HG02884 (cell line): Measurements from ENCODE around the gene TCF7L1.
"Not testable (repeated sequence)": the region's sequence is repeated elsewhere in the genome, so short reads cannot be mapped to it uniquely, and the experiment has no call there.

Experiments used
- ATAC-seq: cut with Tn5 transposase; IDR thresholded peaks from one replicate; pipeline ENCODE4 v1.9.1; 2021; ENCODE audit warnings: mild to moderate bottlenecking, moderate library complexity; ENCODE audit not compliant: unreplicated experiment

Gene TCF7L1

DNA sequence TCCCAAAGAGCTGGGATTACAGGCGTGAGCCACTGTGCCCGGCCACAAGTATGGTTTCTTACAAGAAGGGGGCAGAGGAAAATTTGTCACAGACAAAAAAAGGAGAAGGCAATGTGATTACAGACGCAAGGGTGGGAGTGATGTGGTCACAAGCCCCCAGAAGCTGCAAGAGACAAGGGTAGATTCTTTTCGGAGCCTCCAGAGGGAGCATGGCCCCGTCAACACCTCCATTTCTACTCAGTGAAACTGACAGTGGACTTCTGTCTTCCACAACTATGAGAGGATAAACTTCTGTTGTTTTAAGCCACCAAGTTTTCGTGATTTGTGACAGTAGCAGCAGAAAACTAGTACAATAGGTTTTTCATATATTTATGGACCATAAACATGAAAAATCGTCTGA, 2.1 kb upstream of the TCF7L1 start:
- no peak for ATAC-seq

- ATAC-seq, result no peak
Observed at GRCh38 chr2:85132397-85132796, 795 bp upstream of the TCF7L1 start.

- no peak for ATAC-seq
Observed at GRCh38 chr2:85133751-85134254, 611 bp downstream of the TCF7L1 start.

DNA sequence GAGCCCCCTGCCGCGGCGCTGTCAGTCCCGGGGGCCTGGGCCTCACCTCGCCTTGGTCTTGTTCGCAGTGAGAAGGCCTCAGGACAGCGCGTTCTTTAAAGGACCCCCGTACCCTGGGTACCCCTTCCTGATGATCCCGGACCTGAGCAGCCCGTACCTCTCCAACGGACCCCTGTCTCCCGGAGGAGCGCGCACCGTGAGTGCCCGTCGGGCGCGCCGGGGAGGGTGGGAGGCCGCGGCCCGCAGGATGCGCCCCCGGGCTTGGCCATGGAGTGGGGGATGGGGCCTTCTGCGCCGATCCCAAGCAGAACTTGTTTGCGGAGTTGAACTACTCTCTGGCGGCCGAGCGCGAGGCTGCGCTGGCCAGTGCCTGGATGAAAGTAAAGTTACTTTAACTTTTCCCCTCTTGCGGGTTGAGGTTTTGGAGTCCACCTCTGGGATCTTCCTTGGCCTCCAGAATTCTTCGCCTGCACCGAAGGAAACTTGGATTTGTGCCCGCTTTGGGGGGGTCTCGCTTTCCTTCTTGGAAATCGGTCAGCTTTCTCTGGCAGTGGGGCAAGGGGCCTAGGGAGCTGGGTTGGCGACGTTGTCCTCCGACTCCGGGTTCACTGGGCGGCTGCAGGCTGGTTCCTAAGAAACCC, 1.2 kb downstream of the TCF7L1 start:
- no peak for ATAC-seq

- no peak for ATAC-seq
Observed at GRCh38 chr2:85134896-85135659, 1.9 kb downstream of the TCF7L1 start.

DNA sequence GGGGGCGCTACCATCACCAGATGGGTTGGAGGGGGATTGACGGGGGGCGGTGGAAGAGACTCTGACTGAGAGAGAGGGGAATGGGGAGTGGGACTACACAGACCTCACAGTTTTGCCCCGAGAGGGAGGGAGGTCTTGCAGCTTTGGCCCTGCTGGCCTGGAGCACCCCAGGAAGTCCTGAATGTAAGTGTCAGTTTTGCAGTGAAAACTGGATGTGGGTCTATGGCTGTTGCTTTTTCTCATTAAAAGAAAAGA, 2.4 kb downstream of the TCF7L1 start:
- ATAC-seq, result no peak

DNA sequence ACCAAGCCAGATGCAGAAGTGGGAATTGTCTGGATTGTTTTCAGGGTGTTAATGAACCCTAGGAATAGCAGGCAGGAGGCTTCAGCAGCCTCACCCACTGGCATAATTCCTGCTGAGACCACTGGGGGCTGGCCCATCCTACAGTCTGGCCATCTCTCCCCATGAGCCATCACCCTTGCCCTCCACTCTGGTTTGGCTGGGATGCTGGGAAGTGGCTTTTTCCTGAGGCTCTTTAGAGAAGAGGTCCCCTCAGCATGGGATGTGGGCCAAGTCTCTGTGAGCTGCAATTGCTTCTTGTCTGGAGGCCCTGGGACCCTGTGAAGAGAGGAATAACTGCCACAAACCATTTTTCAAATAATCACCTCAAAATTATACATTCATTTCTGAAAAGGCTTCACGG, 4.0 kb downstream of the TCF7L1 start:
- ATAC-seq, result no peak

GRCh38 chr2:85143463-85144082, 10.4 kb downstream of the TCF7L1 start:
- no peak for ATAC-seq

GRCh38 chr2:85145116-85145820, 12.1 kb downstream of the TCF7L1 start:
- no peak for ATAC-seq

GRCh38 chr2:85148190-85148589, 15.0 kb downstream of the TCF7L1 start:
- ATAC-seq, result no peak

DNA sequence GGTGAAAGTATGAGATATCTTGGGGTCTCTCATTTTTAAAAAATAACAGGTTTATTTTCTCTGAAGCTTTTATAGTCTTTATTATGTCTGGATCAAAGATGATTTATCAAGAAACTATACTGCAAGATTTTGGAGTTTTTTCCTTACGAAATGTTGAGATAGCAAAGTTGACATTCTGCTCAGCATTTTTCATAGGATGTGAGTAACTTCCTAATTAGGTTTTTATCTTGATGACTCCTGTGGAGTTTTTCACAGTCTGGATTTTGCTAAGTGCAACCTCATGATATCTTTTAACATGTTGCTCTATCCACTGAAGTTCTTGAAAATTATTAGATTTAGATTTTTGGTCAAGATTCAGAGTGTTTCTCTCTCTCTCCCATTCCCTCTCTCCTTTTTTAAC, 17.8 kb downstream of the TCF7L1 start:
- no peak for ATAC-seq

DNA sequence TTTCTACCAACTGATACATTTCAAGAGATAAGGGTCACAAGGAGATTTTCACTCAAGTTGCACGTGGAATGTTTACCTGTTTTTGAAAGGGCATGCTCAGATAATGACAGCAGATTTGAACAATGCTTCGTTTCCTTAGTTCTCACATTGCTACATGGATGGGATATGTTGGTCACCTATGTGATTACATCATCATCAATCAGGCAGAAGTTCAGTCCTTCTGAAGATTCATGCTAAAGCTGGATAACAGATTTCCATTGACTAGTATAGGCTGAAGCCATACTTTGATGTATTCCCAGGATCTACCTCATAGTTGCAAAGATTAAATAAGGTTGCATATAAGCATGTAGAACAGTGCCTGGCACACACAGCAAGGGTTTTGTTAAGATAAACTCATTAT, 19.7 kb downstream of the TCF7L1 start:
- no peak for ATAC-seq

- ATAC-seq, result no peak
Observed at GRCh38 chr2:85154048-85154753, 21.0 kb downstream of the TCF7L1 start.

- ATAC-seq, result not testable (repeated sequence)
Observed at GRCh38 chr2:85155082-85155481, 21.9 kb downstream of the TCF7L1 start.

DNA sequence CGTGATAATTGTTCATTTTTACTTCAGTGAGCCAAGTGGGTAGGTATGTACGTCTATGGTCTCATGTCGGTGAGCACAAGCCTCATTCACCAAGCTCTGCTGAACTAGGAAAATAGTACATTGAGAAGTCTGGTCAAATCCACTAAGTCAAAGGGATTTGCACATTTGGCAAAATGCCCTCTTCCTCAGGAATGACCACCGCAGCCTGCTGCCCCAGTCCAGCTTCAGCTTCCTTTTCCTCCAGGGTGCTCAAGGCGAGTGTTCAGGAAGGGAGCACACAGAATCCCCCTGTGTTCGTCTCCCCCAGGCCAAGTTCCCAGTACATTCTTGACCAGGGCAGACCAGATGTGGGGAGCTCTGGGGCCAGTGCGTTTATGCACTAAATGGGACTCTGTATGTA, 23.0 kb downstream of the TCF7L1 start:
- no peak for ATAC-seq

GRCh38 chr2:85156619-85157018, 23.4 kb downstream of the TCF7L1 start:
- no peak for ATAC-seq

- no peak for ATAC-seq
Observed at GRCh38 chr2:85157345-85157744, 24.2 kb downstream of the TCF7L1 start.

- ATAC-seq, result no peak
Observed at GRCh38 chr2:85158559-85159273, 25.5 kb downstream of the TCF7L1 start.

DNA sequence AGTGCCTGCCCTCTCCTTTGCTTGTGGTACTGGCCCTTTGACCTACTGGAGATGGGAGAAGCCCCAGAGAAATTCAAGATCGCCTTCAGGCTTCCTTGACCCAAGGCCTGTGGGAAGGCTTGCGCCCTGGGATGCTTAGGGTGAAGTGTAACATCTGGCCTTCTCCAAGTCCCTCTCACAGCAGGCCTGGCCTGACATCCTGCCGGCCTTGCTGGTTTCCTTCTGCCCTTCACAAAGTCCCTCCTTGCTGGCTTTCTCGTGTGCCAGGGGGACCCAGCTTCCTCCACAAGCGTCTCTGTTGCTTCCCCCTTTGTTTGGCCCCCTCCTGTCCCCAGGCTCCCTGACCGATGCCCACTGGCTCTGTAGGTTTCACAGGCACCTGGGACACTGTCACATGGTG, 26.4 kb downstream of the TCF7L1 start:
- ATAC-seq, result no peak
